Measurements from ENCODE around the gene PRKCB. TPM values are rescaled to one million over a fixed set of nuclear protein-coding genes. Genes with fewer than 3 reads are reported as not detected.

Gene PRKCB
- total RNA-seq, 2 experiments from 2014 or later: 97.1 to 99.0 TPM

DNA sequence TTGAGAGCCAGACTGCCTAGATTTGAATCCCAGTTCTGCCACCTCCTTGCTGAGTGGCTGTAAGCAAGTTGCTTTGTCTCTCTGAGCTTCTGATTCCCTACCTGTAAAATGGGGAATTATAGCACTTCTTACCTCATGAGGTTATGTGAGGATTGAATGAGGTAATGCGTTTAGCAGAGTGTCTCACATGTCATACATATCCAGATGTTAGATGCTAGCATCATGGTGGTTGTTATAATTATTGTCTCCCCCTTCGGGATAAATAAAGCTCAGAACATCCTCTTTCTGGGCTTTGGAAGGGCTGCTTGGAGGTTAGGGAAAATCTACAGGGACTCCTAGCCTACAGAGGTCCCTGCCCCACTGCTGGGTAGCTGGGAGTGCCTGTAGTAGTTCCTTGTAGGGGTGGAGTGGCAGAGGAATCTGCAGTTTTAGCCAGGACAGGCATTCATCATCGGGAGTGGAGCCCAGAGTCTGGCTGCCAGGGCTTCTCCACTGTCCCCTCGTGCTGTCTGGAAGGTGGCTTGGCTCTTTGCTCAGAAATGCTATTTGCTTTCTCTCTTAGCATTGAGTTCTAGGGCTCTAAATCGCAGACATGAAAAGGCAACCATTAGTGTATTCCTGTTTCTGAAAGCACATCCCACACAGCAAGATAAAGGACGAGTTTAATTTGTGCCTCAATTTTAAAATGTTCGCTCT is 282.5 kb downstream of the PRKCB start:
- CTCF ChIA-PET: no interaction called here

GRCh38 chr16:24119807-24120206 is 284.0 kb downstream of the PRKCB start:
- CTCF ChIA-PET: no interaction called here
- POLR2A ChIA-PET: no interaction called here

More for the DNA sequence above, 282.5 kb downstream of the PRKCB start:
- POLR2A ChIA-PET: no interaction called here

DNA sequence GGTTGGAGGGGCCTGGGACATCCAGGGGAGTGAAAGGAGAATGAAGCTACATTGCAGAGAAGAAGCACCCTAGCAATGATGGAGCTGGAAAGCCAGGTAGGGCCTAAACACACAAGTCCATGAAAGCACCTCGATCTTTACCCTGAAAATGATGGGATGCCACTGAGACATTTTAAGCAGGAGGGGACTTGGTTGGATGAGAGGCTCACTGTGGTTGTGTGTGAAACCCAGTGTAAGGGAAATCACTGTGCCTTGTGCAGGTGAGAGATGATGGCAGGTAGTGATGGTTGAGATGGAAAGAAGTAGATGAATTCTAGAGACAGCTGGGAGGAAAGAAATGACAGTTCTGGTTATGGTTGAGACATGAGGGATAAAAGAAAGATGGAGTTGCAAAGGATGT is 287.5 kb downstream of the PRKCB start:
- CTCF ChIA-PET: interaction anchor here (1.3 kb wide), 1 partner anchor 11 kb away, joined by 3 read pairs; no protein-coding TSS in a partner anchor
- POLR2A ChIA-PET: no interaction called here

DNA sequence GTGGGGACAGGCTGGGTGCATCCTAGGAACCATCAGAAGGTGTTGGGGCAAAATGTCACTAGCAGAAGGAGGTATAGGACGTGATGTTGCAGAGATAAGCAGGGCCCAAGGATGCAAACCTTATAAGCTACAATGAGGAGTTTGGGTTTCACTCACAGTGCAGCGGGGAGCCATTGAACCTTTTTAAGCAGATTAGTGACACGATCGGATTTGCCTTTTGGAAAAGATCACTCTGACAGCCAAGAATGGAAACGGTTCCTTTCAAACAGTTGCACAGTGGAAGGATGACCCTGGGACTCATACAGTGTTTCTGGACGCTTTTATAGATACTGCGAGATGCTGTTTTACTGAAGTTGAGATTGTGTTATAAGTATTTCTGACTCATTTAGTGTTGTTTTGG is 288.5 kb downstream of the PRKCB start:
- ChIA-PET POLR2A (no interaction called here), CTCF (interaction anchor here (1.3 kb wide), 1 partner anchor 10 kb away, joined by 3 read pairs; no protein-coding TSS in a partner anchor)

DNA sequence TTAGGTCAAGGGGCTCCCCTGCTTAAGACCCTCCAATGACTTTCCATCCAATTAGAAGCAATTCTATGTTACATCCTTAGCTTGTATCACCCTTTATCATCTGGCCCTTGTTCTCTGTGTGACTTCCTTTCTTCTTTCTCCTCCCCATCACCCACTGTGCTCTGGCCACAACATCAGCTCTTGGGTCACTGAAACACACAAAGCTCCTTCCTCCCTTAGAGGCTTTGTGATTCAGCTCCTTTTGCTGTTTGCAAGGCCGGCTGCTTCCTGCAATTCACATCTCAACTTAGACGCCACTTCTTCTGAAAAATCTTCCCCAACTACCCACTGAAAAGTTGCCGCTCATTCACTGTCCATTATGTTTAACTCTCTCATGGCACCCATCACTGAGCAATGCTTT is 289.4 kb downstream of the PRKCB start:
- POLR2A ChIA-PET: interaction anchor here (0.6 kb wide), 1 partner anchor 37 kb away, joined by 9 read pairs; no protein-coding TSS in a partner anchor

GRCh38 chr16:24129412-24129918 is 293.7 kb downstream of the PRKCB start:
- POLR2A ChIA-PET: no interaction called here
- CTCF ChIA-PET: no interaction called here

More for the DNA sequence above, 289.4 kb downstream of the PRKCB start:
- CTCF ChIA-PET: no interaction called here

GRCh38 chr16:24130494-24131085 is 294.8 kb downstream of the PRKCB start:
- POLR2A ChIA-PET: no interaction called here

GRCh38 chr16:24131294-24131693 is 295.5 kb downstream of the PRKCB start:
- ChIA-PET POLR2A (no interaction called here), CTCF (interaction anchor here (0.6 to 1.2 kb wide), 2 partner anchors 60 to 89 kb away, joined by 3 to 4 read pairs; no protein-coding TSS in a partner anchor)

More at GRCh38 chr16:24130494-24131085, 294.8 kb downstream of the PRKCB start:
- CTCF ChIA-PET: interaction anchor here (0.6 to 1.2 kb wide), 2 partner anchors 60 to 88 kb away, joined by 3 to 4 read pairs; no protein-coding TSS in a partner anchor

- ChIA-PET CTCF (no interaction called here), POLR2A (no interaction called here)
These were observed 296.4 kb downstream of the PRKCB start for GRCh38 chr16:24132048-24132796.

- CTCF ChIA-PET: no interaction called here
- POLR2A ChIA-PET: no interaction called here
These were observed 297.0 kb downstream of the PRKCB start for GRCh38 chr16:24132797-24133155.

GRCh38 chr16:24135624-24136565 is 300.1 kb downstream of the PRKCB start:
- POLR2A ChIA-PET: no interaction called here
- CTCF ChIA-PET: no interaction called here

- CTCF ChIA-PET: no interaction called here
- POLR2A ChIA-PET: no interaction called here
These were observed 302.2 kb downstream of the PRKCB start for GRCh38 chr16:24138024-24138423.

GRCh38 chr16:24138575-24138974 is 302.8 kb downstream of the PRKCB start:
- POLR2A ChIA-PET: no interaction called here
- CTCF ChIA-PET: no interaction called here

- POLR2A ChIA-PET: interaction anchor here (0.6 kb wide), 1 partner anchor 312 kb away, joined by 3 read pairs; no protein-coding TSS in a partner anchor
- CTCF ChIA-PET: interaction anchor here (0.6 kb wide), 1 partner anchor 29 kb away, joined by 3 read pairs; no protein-coding TSS in a partner anchor
These were observed 303.5 kb downstream of the PRKCB start for GRCh38 chr16:24139282-24139681.

GRCh38 chr16:24140730-24141129 is 304.9 kb downstream of the PRKCB start:
- POLR2A ChIA-PET: no interaction called here

DNA sequence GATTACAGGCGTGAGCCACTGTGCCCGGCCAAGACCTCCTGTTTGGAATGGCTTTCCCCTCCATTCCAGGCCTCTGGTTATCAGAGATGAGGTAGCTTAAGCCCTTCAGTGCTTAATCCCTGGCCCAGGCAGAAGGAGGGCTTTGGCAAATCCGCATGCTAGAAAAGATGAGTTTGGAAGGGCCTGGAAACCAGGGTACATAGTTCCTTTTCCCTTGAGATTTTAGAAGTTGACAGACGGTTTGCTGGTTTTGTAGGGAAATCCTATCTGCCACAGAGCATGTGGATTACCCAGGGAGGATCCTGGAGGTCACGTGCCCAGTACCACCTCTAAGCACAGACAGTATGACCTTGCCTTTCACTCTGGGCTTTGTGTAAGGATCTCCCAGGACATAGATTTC is 305.7 kb downstream of the PRKCB start:
- CTCF ChIA-PET: interaction anchor here (1.2 kb wide), 1 partner anchor 105 kb away, joined by 3 read pairs; no protein-coding TSS in a partner anchor
- POLR2A ChIA-PET: interaction anchor here (0.7 kb wide), 1 partner anchor 462 kb away, joined by 3 read pairs; no protein-coding TSS in a partner anchor

More at GRCh38 chr16:24140730-24141129, 304.9 kb downstream of the PRKCB start:
- CTCF ChIA-PET: interaction anchor here (0.6 to 1.2 kb wide), 2 partner anchors 104 to 111 kb away, joined by 3 to 5 read pairs; no protein-coding TSS in a partner anchor

DNA sequence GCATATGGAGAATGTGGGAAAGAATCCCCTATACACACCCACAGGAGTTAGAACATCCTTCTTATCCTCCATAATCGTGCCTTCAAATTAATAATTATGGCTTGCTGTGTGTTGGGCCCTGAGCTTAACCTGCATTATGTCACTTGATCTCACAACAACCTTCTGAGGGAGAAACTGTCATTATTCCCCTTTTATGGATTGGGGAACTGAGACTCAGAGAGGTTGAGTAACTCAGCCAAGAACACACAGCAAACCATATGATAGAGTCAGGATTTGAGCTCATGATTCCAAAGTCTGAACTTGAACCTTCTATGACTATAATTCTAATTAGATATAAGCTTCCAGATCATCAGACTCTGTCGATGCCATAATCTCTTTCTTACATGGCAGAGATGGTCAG is 306.1 kb downstream of the PRKCB start:
- POLR2A ChIA-PET: interaction anchor here (0.7 kb wide), 1 partner anchor 462 kb away, joined by 3 read pairs; no protein-coding TSS in a partner anchor
- CTCF ChIA-PET: no interaction called here

- POLR2A ChIA-PET: no interaction called here
- CTCF ChIA-PET: interaction anchor here (0.9 kb wide), 1 partner anchor 75 kb away, joined by 4 read pairs; no protein-coding TSS in a partner anchor
These were observed 310.1 kb downstream of the PRKCB start for GRCh38 chr16:24145927-24146326.

- CTCF ChIA-PET: no interaction called here
- POLR2A ChIA-PET: no interaction called here
These were observed 310.7 kb downstream of the PRKCB start for GRCh38 chr16:24146518-24146917.
